Activated CD8-positive, alpha-beta memory T cell treated with anti-CD3 and anti-CD28 coated beads, Interleukin-2, amount 50 U/mL, for 1 hour (primary cell): ENCODE data around the gene YTHDC2.

ENCODE experiments used
- DNase-seq: peaks from one replicate; pipeline ENCODE4 v3.0.0-alpha.2; 2020; ENCODE audit errors: extremely low read depth

Gene YTHDC2

GRCh38 chr5:113520429-113520828 lies 6.9 kb downstream of the YTHDC2 start:
- no peak for DNase-seq

- DNase-seq, result no peak
Measured at GRCh38 chr5:113520899-113521298, 7.4 kb downstream of the YTHDC2 start.

- no peak for DNase-seq
Measured at GRCh38 chr5:113523168-113523567, 9.7 kb downstream of the YTHDC2 start.

- no peak for DNase-seq
Measured at GRCh38 chr5:113524927-113525326, 11.4 kb downstream of the YTHDC2 start.

- no peak for DNase-seq
Measured at GRCh38 chr5:113526421-113526820, 12.9 kb downstream of the YTHDC2 start.

GRCh38 chr5:113527746-113528145 lies 14.3 kb downstream of the YTHDC2 start:
- DNase-seq, result no peak

GRCh38 chr5:113531481-113532159 lies 18.1 kb downstream of the YTHDC2 start:
- no peak for DNase-seq

GRCh38 chr5:113538313-113538712 lies 24.8 kb downstream of the YTHDC2 start:
- no peak for DNase-seq

GRCh38 chr5:113546703-113547183 lies 33.2 kb downstream of the YTHDC2 start:
- no peak for DNase-seq

GRCh38 chr5:113548396-113548795 lies 34.9 kb downstream of the YTHDC2 start:
- DNase-seq, result no peak

- DNase-seq, result no peak
Measured at GRCh38 chr5:113552137-113552536, 38.6 kb downstream of the YTHDC2 start.

GRCh38 chr5:113552620-113553019 lies 39.1 kb downstream of the YTHDC2 start:
- DNase-seq, result no peak

GRCh38 chr5:113562828-113563400 lies 49.4 kb downstream of the YTHDC2 start:
- DNase-seq, result no peak

- DNase-seq, result no peak
Measured at GRCh38 chr5:113569396-113569795, 55.9 kb downstream of the YTHDC2 start.

GRCh38 chr5:113572716-113573115 lies 59.2 kb downstream of the YTHDC2 start:
- DNase-seq, result no peak

GRCh38 chr5:113574417-113574816 lies 60.9 kb downstream of the YTHDC2 start:
- no peak for DNase-seq

- no peak for DNase-seq
Measured at GRCh38 chr5:113575074-113575473, 61.6 kb downstream of the YTHDC2 start.

- no peak for DNase-seq
Measured at GRCh38 chr5:113578091-113578490, 64.6 kb downstream of the YTHDC2 start.

GRCh38 chr5:113581388-113581787 lies 67.9 kb downstream of the YTHDC2 start:
- DNase-seq, result no peak

- no peak for DNase-seq
Measured at GRCh38 chr5:113598150-113598549, 84.7 kb downstream of the YTHDC2 start.

GRCh38 chr5:113598926-113599325 lies 85.4 kb downstream of the YTHDC2 start:
- DNase-seq, result no peak

GRCh38 chr5:113600255-113600905 lies 86.9 kb downstream of the YTHDC2 start:
- no peak for DNase-seq

- no peak for DNase-seq
Measured at GRCh38 chr5:113601423-113601822, 87.9 kb downstream of the YTHDC2 start.
